ENCODE measurements around the gene MYH6.
"Not testable (repeated sequence)": the region's sequence is repeated elsewhere in the genome, so short reads cannot be mapped to it uniquely, and the experiment has no call there.

MYH6 gene

GRCh38 chr14:23407516-23408306 is at the start of gene MYH6:
MYH6 (minus strand) TSS chr14:23408273; CDS start chr14:23407223, 1,050 bp downstream.
- DNase-seq (ENCODE audit: low read depth in 2 of 2) = no peak

GRCh38 chr14:23456883-23457586 is 49.0 kb upstream of the MYH6 start:
- not testable (repeated sequence) for DNase-seq (ENCODE audit: low read depth in 2 of 2)

GRCh38 chr14:23454445-23454856 is 46.4 kb upstream of the MYH6 start:
- no peak for DNase-seq (ENCODE audit: low read depth in 2 of 2)

GRCh38 chr14:23452237-23452636 is 44.2 kb upstream of the MYH6 start:
- DNase-seq (ENCODE audit: low read depth in 2 of 2) = no peak

GRCh38 chr14:23450379-23450778 is 42.3 kb upstream of the MYH6 start:
- no peak for DNase-seq (ENCODE audit: low read depth in 2 of 2)

GRCh38 chr14:23449314-23449713 is 41.2 kb upstream of the MYH6 start:
- no peak for DNase-seq (ENCODE audit: low read depth in 2 of 2)

- no peak for DNase-seq (ENCODE audit: low read depth in 2 of 2)
Observed at GRCh38 chr14:23447361-23448350, 39.6 kb upstream of the MYH6 start.

- DNase-seq (ENCODE audit: low read depth in 2 of 2) = no peak
Observed at GRCh38 chr14:23446291-23446851, 38.3 kb upstream of the MYH6 start.

- DNase-seq (ENCODE audit: low read depth in 2 of 2) = no peak
Observed at GRCh38 chr14:23445773-23446172, 37.7 kb upstream of the MYH6 start.

GRCh38 chr14:23444314-23444713 is 36.2 kb upstream of the MYH6 start:
- no peak for DNase-seq (ENCODE audit: low read depth in 2 of 2)

GRCh38 chr14:23443881-23444280 is 35.8 kb upstream of the MYH6 start:
- no peak for DNase-seq (ENCODE audit: low read depth in 2 of 2)

- no peak for DNase-seq (ENCODE audit: low read depth in 2 of 2)
Observed at GRCh38 chr14:23443411-23443812, 35.3 kb upstream of the MYH6 start.

GRCh38 chr14:23442721-23443356 is 34.8 kb upstream of the MYH6 start:
- no peak for DNase-seq (ENCODE audit: low read depth in 2 of 2)

- no peak for DNase-seq (ENCODE audit: low read depth in 2 of 2)
Observed at GRCh38 chr14:23441076-23441475, 33.0 kb upstream of the MYH6 start.

- DNase-seq (ENCODE audit: low read depth in 2 of 2) = no peak
Observed at GRCh38 chr14:23439107-23439835, 31.2 kb upstream of the MYH6 start.

- DNase-seq (ENCODE audit: low read depth in 2 of 2) = no peak
Observed at GRCh38 chr14:23438101-23438971, 30.3 kb upstream of the MYH6 start.

GRCh38 chr14:23437133-23438100 is 29.3 kb upstream of the MYH6 start:
- DNase-seq (ENCODE audit: low read depth in 2 of 2) = no peak
